GM10248 (cell line): Measurements from ENCODE around the gene ACOT4.
A peak's percentile ranks its signal among the peaks of the same experiment; 100 is the strongest.
"Not testable (repeated sequence)": the region's sequence is repeated elsewhere in the genome, so short reads cannot be mapped to it uniquely, and the experiment has no call there.

ENCODE experiments used
- CTCF ChIA-PET: fragments of 300-600 bp; sonication (Branson Sonifier 250); formaldehyde crosslinking; extraction: SDS; loops from one replicate; lab custom pipeline; 2021; ENCODE audit warnings: antibody characterized with exemption; lab: Yijun Ruan, JAX
- POLR2A ChIA-PET: fragments of 350-650 bp; sonication (Branson Sonifier 250); formaldehyde crosslinking; extraction: SDS; loops from one replicate; lab custom pipeline; 2020; ENCODE audit warnings: antibody characterized with exemption; lab: Yijun Ruan, JAX
- DNase-seq: peaks from one replicate; pipeline ENCODE4 v3.0.0; 2012; ENCODE audit errors: extremely low spot score
- TF ChIP-seq, protein P1 (sequence below): IDR thresholded peaks from 2 replicates; pipeline ENCODE4 v1.5.1; 2012; ENCODE audit warnings: mild to moderate bottlenecking, low read depth; ENCODE audit errors: extremely low read depth, missing control alignments, control extremely low read depth

Gene ACOT4, protein sequence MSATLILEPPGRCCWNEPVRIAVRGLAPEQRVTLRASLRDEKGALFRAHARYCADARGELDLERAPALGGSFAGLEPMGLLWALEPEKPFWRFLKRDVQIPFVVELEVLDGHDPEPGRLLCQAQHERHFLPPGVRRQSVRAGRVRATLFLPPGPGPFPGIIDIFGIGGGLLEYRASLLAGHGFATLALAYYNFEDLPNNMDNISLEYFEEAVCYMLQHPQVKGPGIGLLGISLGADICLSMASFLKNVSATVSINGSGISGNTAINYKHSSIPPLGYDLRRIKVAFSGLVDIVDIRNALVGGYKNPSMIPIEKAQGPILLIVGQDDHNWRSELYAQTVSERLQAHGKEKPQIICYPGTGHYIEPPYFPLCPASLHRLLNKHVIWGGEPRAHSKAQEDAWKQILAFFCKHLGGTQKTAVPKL

DNA sequence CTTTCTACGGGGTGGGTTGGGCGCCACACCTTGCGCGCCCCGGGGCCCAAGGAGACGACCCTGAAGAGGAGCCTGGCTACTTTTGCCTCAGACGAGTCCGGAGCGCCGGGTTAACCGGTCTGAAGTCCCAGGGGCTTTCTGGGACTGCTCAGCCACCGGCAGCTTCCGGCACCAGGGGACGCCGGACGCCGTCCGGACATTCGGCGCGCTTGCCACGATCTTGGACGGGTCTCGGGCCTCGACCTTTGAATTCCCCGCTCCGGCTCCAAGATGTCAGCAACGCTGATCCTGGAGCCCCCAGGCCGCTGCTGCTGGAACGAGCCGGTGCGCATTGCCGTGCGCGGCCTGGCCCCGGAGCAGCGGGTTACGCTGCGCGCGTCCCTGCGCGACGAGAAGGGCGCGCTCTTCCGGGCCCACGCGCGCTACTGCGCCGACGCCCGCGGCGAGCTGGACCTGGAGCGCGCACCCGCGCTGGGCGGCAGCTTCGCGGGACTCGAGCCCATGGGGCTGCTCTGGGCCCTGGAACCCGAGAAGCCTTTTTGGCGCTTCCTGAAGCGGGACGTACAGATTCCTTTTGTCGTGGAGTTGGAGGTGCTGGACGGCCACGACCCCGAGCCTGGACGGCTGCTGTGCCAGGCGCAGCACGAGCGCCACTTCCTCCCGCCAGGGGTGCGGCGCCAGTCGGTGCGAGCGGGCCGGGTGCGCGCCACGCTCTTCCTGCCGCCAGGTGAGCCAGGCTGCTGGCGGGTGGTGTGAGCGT, at the start of gene ACOT4:
Gene ACOT4, plus strand, starts transcription at position 184 of the 760 bp plus-strand sequence. Its CDS starts 87 bp downstream, at position 271.
- TF ChIP-seq, protein P1, sequence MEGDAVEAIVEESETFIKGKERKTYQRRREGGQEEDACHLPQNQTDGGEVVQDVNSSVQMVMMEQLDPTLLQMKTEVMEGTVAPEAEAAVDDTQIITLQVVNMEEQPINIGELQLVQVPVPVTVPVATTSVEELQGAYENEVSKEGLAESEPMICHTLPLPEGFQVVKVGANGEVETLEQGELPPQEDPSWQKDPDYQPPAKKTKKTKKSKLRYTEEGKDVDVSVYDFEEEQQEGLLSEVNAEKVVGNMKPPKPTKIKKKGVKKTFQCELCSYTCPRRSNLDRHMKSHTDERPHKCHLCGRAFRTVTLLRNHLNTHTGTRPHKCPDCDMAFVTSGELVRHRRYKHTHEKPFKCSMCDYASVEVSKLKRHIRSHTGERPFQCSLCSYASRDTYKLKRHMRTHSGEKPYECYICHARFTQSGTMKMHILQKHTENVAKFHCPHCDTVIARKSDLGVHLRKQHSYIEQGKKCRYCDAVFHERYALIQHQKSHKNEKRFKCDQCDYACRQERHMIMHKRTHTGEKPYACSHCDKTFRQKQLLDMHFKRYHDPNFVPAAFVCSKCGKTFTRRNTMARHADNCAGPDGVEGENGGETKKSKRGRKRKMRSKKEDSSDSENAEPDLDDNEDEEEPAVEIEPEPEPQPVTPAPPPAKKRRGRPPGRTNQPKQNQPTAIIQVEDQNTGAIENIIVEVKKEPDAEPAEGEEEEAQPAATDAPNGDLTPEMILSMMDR, result no peak
- ChIA-PET POLR2A (no interaction called here), CTCF (interaction anchor here (1.0 to 1.5 kb wide), 2 partner anchors 21 to 53 kb away, joined by 3 read pairs; partner anchors contain the start of gene DNAL1)
- DNase-seq, result peak; percentile 67

DNA sequence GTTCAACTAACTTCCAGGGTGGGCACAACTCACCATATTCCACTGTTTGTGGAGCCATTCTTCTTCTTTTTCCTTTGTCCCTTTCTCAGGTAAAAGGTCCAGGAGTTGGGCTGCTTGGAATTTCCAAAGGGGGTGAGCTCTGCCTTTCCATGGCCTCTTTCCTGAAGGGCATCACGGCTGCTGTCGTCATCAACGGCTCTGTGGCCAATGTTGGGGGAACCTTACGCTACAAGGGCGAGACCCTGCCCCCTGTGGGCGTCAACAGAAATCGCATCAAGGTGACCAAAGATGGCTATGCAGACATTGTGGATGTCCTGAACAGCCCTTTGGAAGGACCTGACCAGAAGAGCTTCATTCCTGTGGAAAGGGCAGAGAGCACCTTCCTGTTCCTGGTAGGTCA, 48.7 kb upstream of the ACOT4 start:
- DNase-seq, POLR2A ChIA-PET, CTCF ChIA-PET: not testable (repeated sequence)

DNA sequence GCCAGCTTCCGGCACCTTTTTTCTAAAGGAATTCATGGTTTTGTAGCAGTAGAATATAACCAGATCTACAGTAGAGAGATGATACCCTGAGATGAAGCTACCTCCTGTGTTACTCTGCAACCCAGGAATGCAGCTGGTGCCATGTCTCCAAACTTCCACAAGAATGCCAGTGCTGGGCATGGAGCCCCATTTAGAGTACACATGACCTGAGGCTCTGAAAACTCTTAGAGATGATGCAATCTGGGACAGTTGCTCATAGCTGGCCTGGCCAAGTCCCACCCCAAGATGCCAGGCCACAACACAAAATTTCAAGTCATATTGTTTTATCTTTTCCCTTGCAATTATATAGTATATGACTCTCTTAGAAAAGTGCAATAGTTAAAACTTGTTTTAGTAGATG, 46.3 kb upstream of the ACOT4 start:
- POLR2A ChIA-PET, DNase-seq, CTCF ChIA-PET: not testable (repeated sequence)

DNA sequence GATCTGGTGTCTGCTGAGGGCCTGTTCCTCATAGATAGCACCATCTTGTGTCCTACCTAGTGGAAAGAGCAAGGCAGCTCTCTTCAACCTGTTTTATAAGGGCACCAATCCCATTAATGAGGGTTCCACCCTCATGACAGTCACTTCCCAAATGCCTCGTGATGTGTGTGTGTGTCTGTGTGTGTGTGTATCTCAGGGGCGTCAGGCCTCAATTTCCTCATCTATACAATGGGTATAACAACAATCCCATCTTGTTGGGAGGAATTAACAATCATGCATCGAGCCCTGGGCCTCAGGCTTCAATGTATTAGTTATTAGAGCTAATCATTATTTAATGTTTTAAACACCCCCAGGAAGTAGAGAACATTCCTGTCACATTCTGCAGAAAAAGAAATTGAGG, 42.6 kb upstream of the ACOT4 start:
- CTCF ChIA-PET, POLR2A ChIA-PET, DNase-seq: not testable (repeated sequence)

DNA sequence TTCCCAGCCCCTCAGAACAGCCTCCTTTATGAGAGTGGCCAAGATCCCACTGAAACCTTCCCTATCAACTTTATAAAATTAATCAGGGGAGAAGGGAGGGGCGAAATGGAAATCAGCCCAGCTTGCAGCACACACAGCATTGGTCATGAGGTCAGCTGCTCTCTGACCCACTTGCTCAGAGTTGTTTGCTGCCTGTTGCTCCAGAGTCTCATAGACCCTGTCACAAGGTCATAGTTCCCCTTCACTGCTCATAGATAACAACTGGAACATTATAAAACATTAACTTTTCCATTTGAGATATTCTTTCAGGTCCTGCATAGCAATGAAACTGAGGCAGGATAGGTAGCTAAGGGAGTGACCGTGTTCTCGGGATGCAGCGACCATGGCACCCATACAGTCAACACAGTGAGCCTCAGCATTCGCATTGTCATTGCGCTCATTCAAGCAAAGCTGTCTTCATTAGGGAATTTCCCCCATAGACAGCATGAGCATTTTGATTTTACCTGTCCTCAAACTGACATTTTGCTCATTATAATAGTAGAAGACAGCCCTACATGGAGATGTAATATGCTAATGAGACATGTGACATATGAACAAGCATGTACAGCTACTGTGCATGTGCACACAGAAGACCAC, 41.7 kb upstream of the ACOT4 start:
- POLR2A ChIA-PET, DNase-seq, CTCF ChIA-PET: not testable (repeated sequence)

DNA sequence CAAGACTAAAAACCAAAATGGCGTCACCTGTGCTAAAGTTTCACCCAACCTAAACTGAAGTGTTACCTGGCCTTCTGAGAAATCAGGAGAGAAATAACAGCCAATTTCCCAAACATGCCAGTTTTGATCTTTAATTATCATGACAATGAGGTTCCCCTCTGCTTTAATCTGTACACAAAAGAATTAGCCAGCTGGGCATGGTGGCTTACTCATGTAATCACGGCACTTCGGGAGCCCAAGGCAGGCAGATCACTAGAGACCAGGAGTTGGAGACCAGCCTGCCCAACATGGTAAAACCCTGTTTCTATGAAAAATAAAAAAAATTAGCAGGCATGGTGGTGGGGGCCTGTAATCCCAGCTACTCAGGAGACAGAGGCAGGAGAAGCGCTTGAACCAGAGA, 37.8 kb upstream of the ACOT4 start:
- ChIA-PET POLR2A (no interaction called here), CTCF (no interaction called here)

DNA sequence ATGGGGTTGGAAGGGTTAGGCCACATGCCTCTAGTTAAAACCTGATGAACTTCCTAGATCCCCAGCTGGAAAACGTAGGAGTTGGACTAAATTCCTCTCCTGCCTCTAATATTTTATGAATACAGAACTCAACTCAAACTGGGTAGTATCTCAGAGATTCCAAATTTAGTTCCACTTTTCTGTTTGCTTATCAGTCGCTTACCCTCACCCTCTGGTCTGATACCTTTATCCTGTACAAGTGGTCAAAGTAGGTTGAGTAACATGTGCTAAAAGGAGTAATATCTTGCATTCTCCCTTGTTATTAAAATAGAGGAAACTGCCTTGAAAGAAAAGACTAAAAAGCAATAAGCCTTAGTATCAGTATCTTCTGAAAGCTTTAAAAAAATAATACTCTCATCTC, 34.5 kb upstream of the ACOT4 start:
- POLR2A ChIA-PET, DNase-seq, CTCF ChIA-PET: not testable (repeated sequence)

More for the DNA sequence above, 37.8 kb upstream of the ACOT4 start:
- TF ChIP-seq, protein P1, result no peak
- DNase-seq, result no peak

DNA sequence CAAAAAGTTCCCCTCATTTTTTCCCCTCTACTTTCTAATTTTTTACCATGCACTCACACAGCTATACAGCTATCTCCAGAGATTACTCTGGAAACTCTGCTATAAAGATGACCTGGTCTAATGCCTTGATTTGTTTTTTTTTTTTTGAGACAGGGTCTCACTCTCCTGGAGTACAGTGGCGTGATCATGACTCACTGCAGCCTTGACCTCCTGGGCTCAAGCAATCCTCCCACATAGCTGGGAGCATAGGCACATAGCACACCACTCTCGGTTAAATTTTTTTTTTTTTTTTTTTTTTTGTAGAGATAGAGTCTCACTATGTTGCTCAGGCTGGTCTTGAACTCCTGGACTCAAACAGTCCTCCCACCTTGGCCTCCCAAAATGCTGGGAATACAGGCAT, 33.4 kb upstream of the ACOT4 start:
- CTCF ChIA-PET, result interaction anchor here (1.2 to 2.3 kb wide), 3 partner anchors 11 to 40 kb away, joined by 3 to 9 read pairs (median 3); partner anchors contain the start of gene ACOT2
- POLR2A ChIA-PET, DNase-seq: not testable (repeated sequence)

DNA sequence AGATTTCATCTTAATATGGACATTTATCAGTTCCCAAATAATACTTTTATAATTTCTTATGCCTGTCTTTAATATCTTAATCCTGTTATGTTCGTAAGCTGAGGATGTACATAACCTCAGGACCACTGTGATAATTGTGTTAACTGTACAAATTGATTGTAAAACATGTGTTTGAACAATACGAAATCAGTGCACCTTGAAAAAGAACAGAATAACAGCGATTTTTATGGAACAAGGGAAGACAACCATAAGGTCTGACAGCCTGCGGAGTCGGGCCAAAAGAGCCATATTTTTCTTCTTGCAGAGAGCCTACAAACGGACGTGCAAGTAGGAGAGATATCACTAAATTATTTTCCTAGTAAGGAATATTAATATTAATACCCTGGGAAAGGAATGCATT, 29.4 kb upstream of the ACOT4 start:
- DNase-seq, POLR2A ChIA-PET, CTCF ChIA-PET: not testable (repeated sequence)

DNA sequence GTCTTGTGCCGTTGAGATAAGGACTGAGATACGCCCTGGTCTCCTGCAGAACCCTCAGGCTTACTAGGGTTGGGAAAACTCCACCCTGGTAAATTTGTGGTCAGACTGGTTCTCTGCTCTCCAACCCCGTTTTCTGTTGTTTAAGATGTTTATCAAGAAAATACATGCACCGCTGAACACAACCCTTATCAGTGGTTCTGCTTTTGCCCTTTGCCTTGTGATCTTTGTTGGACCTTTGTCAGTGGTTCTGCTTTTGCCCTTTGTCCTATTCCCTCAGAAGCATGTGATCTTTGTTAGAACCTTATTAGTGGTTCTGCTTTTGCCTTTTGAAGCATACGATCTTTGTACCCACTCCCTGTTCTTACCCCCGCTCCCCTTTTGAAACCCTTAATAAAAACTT, 29.0 kb upstream of the ACOT4 start:
- POLR2A ChIA-PET, DNase-seq, CTCF ChIA-PET: not testable (repeated sequence)

DNA sequence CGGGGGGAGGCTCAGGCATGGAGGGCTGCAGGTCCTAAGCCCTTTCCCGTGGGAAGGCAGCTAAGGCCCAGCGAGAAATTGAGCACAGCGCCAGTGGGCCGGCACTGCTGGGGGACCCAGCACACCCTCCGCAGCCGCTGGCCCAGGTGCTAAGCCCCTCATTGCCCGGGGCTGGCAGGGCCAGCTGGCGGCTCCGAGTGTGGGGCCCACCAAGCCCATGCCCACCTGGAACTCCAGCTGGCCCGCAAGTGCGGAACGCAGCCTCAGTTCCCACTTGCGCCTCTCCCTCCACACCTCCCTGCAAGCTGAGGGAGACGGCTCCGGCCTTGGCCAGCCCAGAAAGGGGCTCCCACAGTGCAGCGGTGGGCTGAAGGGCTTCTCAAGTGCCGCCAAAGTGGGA, 25.2 kb upstream of the ACOT4 start:
- ChIA-PET POLR2A (interaction anchor here (0.6 kb wide), 1 partner anchor 60 kb away, joined by 7 read pairs; no protein-coding TSS in a partner anchor), CTCF (interaction anchor here (1.1 to 1.6 kb wide), 3 partner anchors 40 to 45 kb away, joined by 3 to 4 read pairs (median 3); no protein-coding TSS in a partner anchor)
- not testable (repeated sequence) for DNase-seq

DNA sequence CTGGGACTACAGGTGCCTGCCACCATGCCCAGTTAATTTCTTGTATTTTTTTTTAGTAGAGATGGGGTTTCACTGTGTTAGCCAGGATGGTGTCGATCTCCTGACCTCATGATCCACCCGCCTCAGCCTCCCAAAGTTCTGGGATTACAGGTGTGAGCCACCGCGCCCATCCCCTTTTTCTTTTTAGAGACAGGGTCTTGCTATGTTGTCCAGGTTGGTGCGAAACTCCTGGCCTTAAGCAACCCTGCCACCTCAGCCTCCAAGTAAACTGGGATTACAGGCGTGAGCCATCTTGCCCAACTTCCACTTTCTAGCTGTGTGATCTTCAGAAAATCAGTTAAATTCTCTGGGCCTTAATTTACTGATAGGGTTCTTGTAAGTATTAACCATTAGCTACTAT, 24.7 kb upstream of the ACOT4 start:
- CTCF ChIA-PET, result interaction anchor here (0.8 to 4.6 kb wide), 10 partner anchors 20 to 66 kb away, joined by 3 to 38 read pairs (median 4); no protein-coding TSS in a partner anchor
- POLR2A ChIA-PET, result interaction anchor here (0.6 kb wide), 1 partner anchor 60 kb away, joined by 7 read pairs; no protein-coding TSS in a partner anchor
- not testable (repeated sequence) for DNase-seq
